NCI-H1436 treated with DMSO at 0.1 percent for 48 hours (cell line): ENCODE results near the gene CALCOCO1.

Source experiments
- DNase-seq: peaks from one replicate; lab custom pipeline; 2025; lab: John Stamatoyannopoulos, UW

Gene CALCOCO1

DNA sequence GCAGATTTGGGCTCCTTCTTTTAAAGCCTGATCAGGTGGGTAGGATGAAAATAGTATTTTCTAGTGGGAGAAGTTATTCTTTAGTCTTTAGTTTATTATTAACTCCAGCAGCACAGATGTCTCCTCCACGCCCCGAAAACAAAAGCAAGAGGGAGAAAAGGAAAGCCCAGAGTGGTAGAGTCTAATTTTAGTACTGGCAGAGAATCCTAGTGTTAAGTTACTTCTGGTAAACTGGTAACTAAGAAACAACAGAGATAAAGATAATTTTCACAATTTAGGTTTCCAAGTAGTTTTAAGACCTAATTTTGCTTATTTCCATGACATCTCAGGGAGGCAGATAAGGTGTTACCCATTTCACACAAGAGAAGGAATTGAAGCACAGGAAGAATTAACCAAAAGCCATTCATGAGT lies 67.7 kb downstream of the CALCOCO1 start:
- no peak for DNase-seq

DNA sequence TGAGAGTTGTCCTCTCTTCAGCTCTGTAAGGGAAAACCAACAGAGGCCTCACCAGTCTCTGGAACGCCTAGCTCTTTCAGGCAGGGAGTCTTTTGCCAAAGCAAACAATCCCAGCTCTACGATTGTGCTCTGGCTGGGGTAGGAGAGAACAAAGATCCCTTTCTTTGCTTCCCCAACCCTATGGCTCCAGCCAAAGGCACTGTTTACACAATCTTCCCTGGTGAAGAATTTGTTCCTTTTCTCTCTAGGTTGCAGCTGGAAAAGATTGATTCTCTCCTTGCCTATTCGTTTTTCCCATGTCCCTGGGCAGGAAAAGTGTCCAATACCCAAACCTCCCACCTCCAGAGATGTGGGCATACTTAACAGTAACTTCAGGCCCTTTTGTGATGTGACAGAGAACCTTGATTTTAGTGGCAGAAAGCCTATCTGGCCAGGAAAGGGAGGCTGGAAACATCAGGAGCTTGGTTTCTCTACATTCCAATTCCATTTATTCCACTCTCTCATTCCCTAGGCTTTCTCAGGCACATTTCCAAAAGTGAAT lies 68.2 kb downstream of the CALCOCO1 start:
- no peak for DNase-seq
